Measurements from ENCODE around the gene SPDEF.

SPDEF gene

DNA sequence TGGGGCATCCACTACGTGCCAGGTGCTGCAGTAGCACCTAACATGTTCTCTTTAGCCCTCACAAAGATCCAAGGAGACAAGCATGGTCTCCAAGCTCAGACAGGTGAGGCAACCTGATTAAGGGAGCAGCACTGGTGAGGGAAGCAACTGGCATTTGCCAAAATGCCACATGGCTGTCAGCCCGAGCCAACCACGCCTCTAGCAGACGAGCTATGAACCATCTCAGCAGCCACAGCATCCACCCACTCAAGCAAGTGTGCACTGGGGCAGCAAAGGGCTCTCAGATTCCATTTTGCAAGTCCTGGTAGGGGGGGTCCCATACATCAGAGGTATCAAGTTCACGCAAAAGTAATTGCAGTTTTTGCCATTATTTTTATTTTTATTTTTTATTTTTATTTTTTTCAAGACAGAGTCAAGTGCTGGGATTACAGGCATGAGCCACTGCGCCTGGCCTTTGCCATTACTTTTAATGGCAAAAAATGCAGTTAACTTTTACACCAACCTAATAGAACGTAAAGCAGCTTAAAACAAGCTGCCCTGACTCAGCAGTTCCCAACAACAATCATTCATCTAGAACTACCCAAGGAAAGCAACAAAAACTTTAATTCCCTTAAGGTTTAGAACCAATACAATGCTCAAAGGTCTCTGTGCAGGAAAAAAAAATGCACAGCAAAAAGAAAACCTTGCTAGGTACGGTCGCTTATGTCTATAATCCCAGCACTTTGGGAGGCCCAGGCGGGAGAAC lies 36.3 kb upstream of the SPDEF start:
- Histone ChIP-seq H3K4me3 (ENCODE audit: low read depth in 1 of 2, low read length in 2 of 2) (no peak overlapping the region), H3K9me3 (ENCODE audit: control insufficient read depth in 1 of 2, low read length in 2 of 2) (no peaks in the 10 kb centered on the region), H3K27me3 (ENCODE audit: low read depth, low read length) (no peaks in the 10 kb centered on the region), H3K36me3 (ENCODE audit: control insufficient read depth in 1 of 2, insufficient read depth in 2 of 2, low read length in 2 of 2) (peaks cover 6 to 23% of the 10 kb centered on the region in 2 donors), H3K27ac (ENCODE audit: low read length) (no peak overlapping the region), H3K4me1 (ENCODE audit: control insufficient read depth in 1 of 2, insufficient read depth in 2 of 2, low read length in 2 of 2) (no peaks in the 10 kb centered on the region)

- no peaks in the 10 kb centered on the region for H3K27me3 ChIP-seq (ENCODE audit: low read depth, low read length)
- no peaks in the 10 kb centered on the region for H3K9me3 ChIP-seq (ENCODE audit: control insufficient read depth in 1 of 2, low read length in 2 of 2)
- H3K4me3 ChIP-seq (ENCODE audit: low read depth in 1 of 2, low read length in 2 of 2) = no peak overlapping the region
- no peak overlapping the region for H3K27ac ChIP-seq (ENCODE audit: low read length)
- H3K4me1 ChIP-seq (ENCODE audit: control insufficient read depth in 1 of 2, insufficient read depth in 2 of 2, low read length in 2 of 2) = no peaks in the 10 kb centered on the region
- H3K36me3 ChIP-seq (ENCODE audit: control insufficient read depth in 1 of 2, insufficient read depth in 2 of 2, low read length in 2 of 2) = peaks cover 6 to 32% of the 10 kb centered on the region in 2 donors
Measured at GRCh38 chr6:34589691-34590090, 33.6 kb upstream of the SPDEF start.

DNA sequence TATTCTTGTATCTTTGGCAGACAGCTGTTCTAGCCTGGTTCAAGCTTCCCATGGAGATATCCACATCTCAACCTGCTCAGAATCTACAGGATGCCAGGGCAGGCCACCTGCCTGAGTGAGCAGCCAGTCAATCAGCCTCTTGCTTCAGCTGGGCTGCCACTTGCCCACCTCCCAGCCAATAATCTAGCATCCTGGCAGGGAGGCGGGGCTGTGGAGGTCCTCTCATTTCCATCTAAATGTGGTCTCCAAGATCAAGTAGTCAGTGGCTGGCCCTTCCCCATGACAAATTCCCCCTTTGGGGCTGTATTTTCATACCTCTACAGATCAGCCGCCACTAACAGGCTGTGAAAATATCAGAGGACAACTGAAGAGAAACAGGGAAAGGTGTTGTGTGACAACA lies 33.0 kb upstream of the SPDEF start:
- H3K36me3 ChIP-seq (ENCODE audit: control insufficient read depth in 1 of 2, insufficient read depth in 2 of 2, low read length in 2 of 2) = peaks cover 6 to 32% of the 10 kb centered on the region in 2 donors
- no peaks in the 10 kb centered on the region for H3K9me3 ChIP-seq (ENCODE audit: control insufficient read depth in 1 of 2, low read length in 2 of 2)
- H3K27ac ChIP-seq (ENCODE audit: low read length) = no peak overlapping the region
- no peak overlapping the region for H3K4me3 ChIP-seq (ENCODE audit: low read depth in 1 of 2, low read length in 2 of 2)
- no peaks in the 10 kb centered on the region for H3K4me1 ChIP-seq (ENCODE audit: control insufficient read depth in 1 of 2, insufficient read depth in 2 of 2, low read length in 2 of 2)
- H3K27me3 ChIP-seq (ENCODE audit: low read depth, low read length) = no peaks in the 10 kb centered on the region

DNA sequence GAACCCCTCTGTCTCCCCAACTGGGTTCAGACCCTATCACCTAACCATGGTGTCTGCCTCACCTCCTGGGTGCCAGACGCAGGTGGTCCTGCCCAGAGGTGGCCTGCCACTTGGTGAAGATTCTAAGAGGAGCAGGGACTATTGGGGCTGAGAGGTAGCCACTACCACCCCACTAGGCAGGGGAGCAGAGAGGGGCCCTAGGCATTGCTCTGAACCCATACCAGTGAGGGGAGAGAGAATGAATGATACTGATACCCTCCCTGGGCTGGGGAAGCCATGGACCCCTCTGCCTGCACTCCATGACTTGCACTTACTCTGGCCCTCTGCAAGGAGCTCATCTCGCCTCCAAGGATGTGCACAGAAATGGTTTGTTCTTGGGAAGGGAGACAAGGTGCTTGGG lies 31.7 kb upstream of the SPDEF start:
- H3K9me3 ChIP-seq (ENCODE audit: control insufficient read depth in 1 of 2, low read length in 2 of 2) = no peaks in the 10 kb centered on the region
- no peaks in the 10 kb centered on the region for H3K4me1 ChIP-seq (ENCODE audit: control insufficient read depth in 1 of 2, insufficient read depth in 2 of 2, low read length in 2 of 2)
- no peak overlapping the region for H3K27ac ChIP-seq (ENCODE audit: low read length)
- H3K36me3 ChIP-seq (ENCODE audit: control insufficient read depth in 1 of 2, insufficient read depth in 2 of 2, low read length in 2 of 2) = peaks cover 6 to 32% of the 10 kb centered on the region in 2 donors
- H3K4me3 ChIP-seq (ENCODE audit: low read depth in 1 of 2, low read length in 2 of 2) = no peak overlapping the region
- no peaks in the 10 kb centered on the region for H3K27me3 ChIP-seq (ENCODE audit: low read depth, low read length)

- Histone ChIP-seq H3K27ac (ENCODE audit: low read length) (no peak overlapping the region), H3K36me3 (ENCODE audit: control insufficient read depth in 1 of 2, insufficient read depth in 2 of 2, low read length in 2 of 2) (peaks cover 6 to 32% of the 10 kb centered on the region in 2 donors), H3K4me3 (ENCODE audit: low read depth in 1 of 2, low read length in 2 of 2) (no peak overlapping the region), H3K9me3 (ENCODE audit: control insufficient read depth in 1 of 2, low read length in 2 of 2) (no peaks in the 10 kb centered on the region), H3K4me1 (ENCODE audit: control insufficient read depth in 1 of 2, insufficient read depth in 2 of 2, low read length in 2 of 2) (no peaks in the 10 kb centered on the region), H3K27me3 (ENCODE audit: low read depth, low read length) (no peaks in the 10 kb centered on the region)
Measured at GRCh38 chr6:34587325-34587724, 31.2 kb upstream of the SPDEF start.

- Histone ChIP-seq H3K4me1 (ENCODE audit: control insufficient read depth in 1 of 2, insufficient read depth in 2 of 2, low read length in 2 of 2) (no peaks in the 10 kb centered on the region), H3K4me3 (ENCODE audit: low read depth in 1 of 2, low read length in 2 of 2) (no peak overlapping the region), H3K9me3 (ENCODE audit: control insufficient read depth in 1 of 2, low read length in 2 of 2) (no peaks in the 10 kb centered on the region), H3K27me3 (ENCODE audit: low read depth, low read length) (no peaks in the 10 kb centered on the region), H3K27ac (ENCODE audit: low read length) (no peak overlapping the region), H3K36me3 (ENCODE audit: control insufficient read depth in 1 of 2, insufficient read depth in 2 of 2, low read length in 2 of 2) (peaks cover 6 to 32% of the 10 kb centered on the region in 2 donors)
Measured at GRCh38 chr6:34586327-34587040, 30.4 kb upstream of the SPDEF start.

DNA sequence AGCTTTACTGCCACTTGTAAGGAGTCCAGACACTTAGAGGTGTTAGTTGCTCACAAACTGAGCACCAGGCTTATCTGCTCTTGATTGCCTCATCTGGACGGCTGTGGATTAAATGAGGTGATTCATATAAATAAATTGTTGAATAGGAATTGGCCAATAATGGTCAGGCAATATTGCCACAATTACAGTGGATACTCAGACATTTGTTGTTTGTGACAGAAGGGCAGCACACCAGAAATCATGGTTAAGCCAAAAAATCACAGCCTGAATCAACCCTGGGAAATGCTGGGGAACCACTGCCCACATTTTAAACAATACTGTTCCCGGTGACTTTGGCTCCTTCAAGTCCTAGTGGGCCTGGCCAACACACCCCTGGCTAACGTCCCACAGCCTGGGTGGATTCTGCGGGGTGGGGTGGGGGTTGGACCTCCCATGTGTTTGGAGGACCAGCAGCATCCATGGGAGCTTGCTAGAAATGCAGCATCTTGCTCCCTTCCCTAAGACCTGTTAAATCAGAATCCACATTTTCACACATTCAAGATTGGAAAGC lies 29.5 kb upstream of the SPDEF start:
- Histone ChIP-seq H3K36me3 (ENCODE audit: control insufficient read depth in 1 of 2, insufficient read depth in 2 of 2, low read length in 2 of 2) (peaks cover 6 to 32% of the 10 kb centered on the region in 2 donors), H3K4me1 (ENCODE audit: control insufficient read depth in 1 of 2, insufficient read depth in 2 of 2, low read length in 2 of 2) (no peaks in the 10 kb centered on the region), H3K27ac (ENCODE audit: low read length) (no peak overlapping the region), H3K4me3 (ENCODE audit: low read depth in 1 of 2, low read length in 2 of 2) (no peak overlapping the region), H3K9me3 (ENCODE audit: control insufficient read depth in 1 of 2, low read length in 2 of 2) (no peaks in the 10 kb centered on the region), H3K27me3 (ENCODE audit: low read depth, low read length) (no peaks in the 10 kb centered on the region)

DNA sequence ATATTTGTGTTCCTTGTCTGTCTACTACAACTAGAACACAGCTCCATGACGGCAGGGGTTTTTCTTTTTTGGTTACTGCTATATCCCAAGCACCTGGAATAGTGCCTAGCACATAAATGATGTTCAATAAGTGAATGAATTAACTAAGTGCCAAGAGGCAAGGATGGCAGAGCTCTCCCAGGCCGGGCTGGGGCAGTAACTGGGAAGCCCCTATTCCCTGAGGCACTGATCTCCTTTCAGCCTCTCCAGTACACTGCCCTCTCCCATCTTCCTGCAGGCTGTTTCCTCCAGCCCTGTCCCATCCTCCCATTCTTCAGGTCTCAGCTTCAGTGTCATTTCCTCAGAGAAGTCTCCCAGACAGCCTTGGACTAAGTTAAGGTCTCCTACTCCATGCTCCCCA lies 29.0 kb upstream of the SPDEF start:
- H3K4me1 ChIP-seq (ENCODE audit: control insufficient read depth in 1 of 2, insufficient read depth in 2 of 2, low read length in 2 of 2) = no peaks in the 10 kb centered on the region
- no peak overlapping the region for H3K27ac ChIP-seq (ENCODE audit: low read length)
- H3K4me3 ChIP-seq (ENCODE audit: low read depth in 1 of 2, low read length in 2 of 2) = no peak overlapping the region
- no peaks in the 10 kb centered on the region for H3K27me3 ChIP-seq (ENCODE audit: low read depth, low read length)
- H3K9me3 ChIP-seq (ENCODE audit: control insufficient read depth in 1 of 2, low read length in 2 of 2) = no peaks in the 10 kb centered on the region
- H3K36me3 ChIP-seq (ENCODE audit: control insufficient read depth in 1 of 2, insufficient read depth in 2 of 2, low read length in 2 of 2) = peaks cover 6 to 32% of the 10 kb centered on the region in 2 donors

DNA sequence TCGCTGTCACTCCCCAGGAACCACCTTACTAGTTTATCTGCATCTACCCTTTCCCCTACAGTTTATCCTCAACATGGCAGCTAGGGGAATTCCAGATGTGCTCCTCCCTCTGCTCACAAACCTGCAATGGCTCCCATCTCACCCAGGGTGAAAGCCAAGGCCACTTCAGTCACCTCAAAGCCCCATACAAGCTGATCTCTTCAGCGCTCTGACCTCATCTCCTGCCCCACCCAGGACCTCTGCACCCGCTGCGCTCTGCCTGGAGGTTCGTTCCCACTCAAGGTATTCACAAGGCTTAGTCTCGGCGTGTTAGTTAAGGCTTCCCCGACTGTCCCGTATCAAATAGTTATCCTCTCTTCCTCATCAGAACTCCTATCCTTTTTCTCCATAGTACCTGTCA lies 28.6 kb upstream of the SPDEF start:
- Histone ChIP-seq H3K27ac (ENCODE audit: low read length) (no peak overlapping the region), H3K36me3 (ENCODE audit: control insufficient read depth in 1 of 2, insufficient read depth in 2 of 2, low read length in 2 of 2) (peaks cover 7 to 30% of the 10 kb centered on the region in 2 donors), H3K4me1 (ENCODE audit: control insufficient read depth in 1 of 2, insufficient read depth in 2 of 2, low read length in 2 of 2) (no peaks in the 10 kb centered on the region), H3K27me3 (ENCODE audit: low read depth, low read length) (no peaks in the 10 kb centered on the region), H3K4me3 (ENCODE audit: low read depth in 1 of 2, low read length in 2 of 2) (no peak overlapping the region), H3K9me3 (ENCODE audit: control insufficient read depth in 1 of 2, low read length in 2 of 2) (no peaks in the 10 kb centered on the region)

DNA sequence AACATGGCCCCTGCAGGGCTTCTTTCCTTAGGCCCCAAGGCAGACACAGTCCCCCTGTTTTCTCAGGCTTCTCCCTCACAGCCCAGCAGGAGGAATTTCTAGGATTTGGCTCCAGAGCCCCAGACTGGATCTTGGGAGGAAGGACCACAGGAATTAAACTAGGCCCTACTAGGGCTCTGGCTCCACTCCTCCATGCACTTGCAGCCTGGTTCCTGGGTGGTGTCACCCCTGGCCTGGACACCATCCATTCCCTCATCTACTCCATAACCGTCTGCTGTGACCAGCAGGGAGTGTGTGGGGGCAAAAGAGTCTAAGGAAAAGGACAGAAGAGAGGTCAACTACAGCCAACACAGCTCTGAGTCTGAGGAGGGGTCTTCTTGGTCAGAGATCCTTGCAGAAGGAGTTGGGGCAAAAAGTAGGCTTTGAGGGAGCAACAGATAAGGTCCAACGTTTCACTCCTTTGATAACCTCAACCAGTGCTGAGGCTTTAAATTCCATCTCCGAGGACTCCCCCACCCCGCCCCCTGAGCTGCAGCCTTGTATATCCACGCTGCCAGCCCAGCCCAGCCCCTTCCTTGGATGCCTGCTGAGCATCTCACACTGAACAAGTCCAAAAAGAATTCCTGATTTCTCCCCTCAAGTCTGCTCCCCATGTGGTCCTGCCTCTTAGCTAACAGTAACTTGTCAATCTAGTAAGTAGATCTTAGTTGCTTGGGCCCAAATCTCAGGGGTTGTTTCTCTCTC lies 27.9 kb upstream of the SPDEF start:
- Histone ChIP-seq H3K27ac (ENCODE audit: low read length) (no peak overlapping the region), H3K9me3 (ENCODE audit: control insufficient read depth in 1 of 2, low read length in 2 of 2) (no peaks in the 10 kb centered on the region), H3K36me3 (ENCODE audit: control insufficient read depth in 1 of 2, insufficient read depth in 2 of 2, low read length in 2 of 2) (peaks cover 3 to 24% of the 10 kb centered on the region in 2 donors), H3K4me1 (ENCODE audit: control insufficient read depth in 1 of 2, insufficient read depth in 2 of 2, low read length in 2 of 2) (no peaks in the 10 kb centered on the region), H3K27me3 (ENCODE audit: low read depth, low read length) (no peaks in the 10 kb centered on the region), H3K4me3 (ENCODE audit: low read depth in 1 of 2, low read length in 2 of 2) (no peak overlapping the region)

- Histone ChIP-seq H3K27me3 (ENCODE audit: low read depth, low read length) (no peaks in the 10 kb centered on the region), H3K36me3 (ENCODE audit: control insufficient read depth in 1 of 2, insufficient read depth in 2 of 2, low read length in 2 of 2) (peaks cover 3 to 20% of the 10 kb centered on the region in 2 donors), H3K9me3 (ENCODE audit: control insufficient read depth in 1 of 2, low read length in 2 of 2) (no peaks in the 10 kb centered on the region), H3K4me3 (ENCODE audit: low read depth in 1 of 2, low read length in 2 of 2) (no peak overlapping the region), H3K27ac (ENCODE audit: low read length) (no peak overlapping the region), H3K4me1 (ENCODE audit: control insufficient read depth in 1 of 2, insufficient read depth in 2 of 2, low read length in 2 of 2) (no peaks in the 10 kb centered on the region)
Measured at GRCh38 chr6:34583461-34583860, 27.3 kb upstream of the SPDEF start.
